HG03280 (cell line): Measurements from ENCODE around the gene FOXD1.
"Not testable (repeated sequence)": the region's sequence is repeated elsewhere in the genome, so short reads cannot be mapped to it uniquely, and the experiment has no call there.

Experiments
- ATAC-seq: cut with Tn5 transposase; IDR thresholded peaks from one replicate; pipeline ENCODE4 v1.9.1; 2021; ENCODE audit warnings: mild to moderate bottlenecking, moderate library complexity; ENCODE audit not compliant: unreplicated experiment

Gene FOXD1

GRCh38 chr5:73418244-73418691 lies 30.3 kb downstream of the FOXD1 start:
- no peak for ATAC-seq

- no peak for ATAC-seq
These were observed 31.1 kb downstream of the FOXD1 start for GRCh38 chr5:73417303-73418034.

- no peak for ATAC-seq
These were observed 33.0 kb downstream of the FOXD1 start for GRCh38 chr5:73415617-73416016.

GRCh38 chr5:73415171-73415570 lies 33.4 kb downstream of the FOXD1 start:
- ATAC-seq = no peak

GRCh38 chr5:73412597-73412988 lies 36.0 kb downstream of the FOXD1 start:
- no peak for ATAC-seq

GRCh38 chr5:73411936-73412596 lies 36.5 kb downstream of the FOXD1 start:
- no peak for ATAC-seq

- not testable (repeated sequence) for ATAC-seq
These were observed 38.6 kb downstream of the FOXD1 start for GRCh38 chr5:73409927-73410326.

GRCh38 chr5:73405691-73406090 lies 42.9 kb downstream of the FOXD1 start:
- no peak for ATAC-seq

GRCh38 chr5:73399775-73400174 lies 48.8 kb downstream of the FOXD1 start:
- no peak for ATAC-seq
